Measurements from ENCODE around the gene PBXIP1.

DNA sequence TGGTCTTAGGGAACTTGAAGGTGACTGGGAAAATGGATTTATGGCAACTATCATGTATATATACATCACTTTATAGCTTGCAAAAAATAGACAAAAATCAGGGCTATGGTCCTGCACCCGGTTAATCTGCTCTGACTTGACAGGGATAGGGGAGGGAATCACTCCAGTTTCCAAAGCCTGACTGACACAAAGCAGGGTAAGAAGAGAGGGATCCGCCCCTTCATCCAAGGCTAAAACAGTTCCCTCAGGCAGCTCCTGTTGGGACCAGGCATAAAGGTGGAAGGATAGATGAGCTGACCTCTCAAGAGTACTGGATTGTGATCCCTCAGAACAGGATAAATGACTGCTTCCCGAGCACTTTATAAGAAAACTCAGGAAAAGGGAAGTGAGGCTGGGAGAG lies 1.4 kb downstream of the PBXIP1 start:
- TF ChIP-seq MAX (CRISPR knock-in tag; IDR thresholded peaks at IDR 0.05) (no peak), CTCF (IDR thresholded peaks at IDR 0.05) (no peak), USF1 (CRISPR knock-in tag; IDR thresholded peaks at IDR 0.05) (no peak), SMAD3 (CRISPR knock-in tag; IDR thresholded peaks at IDR 0.05; ENCODE audit: borderline replicate concordance) (no peak), ATF3 (CRISPR knock-in tag; conservative IDR thresholded peaks at IDR 0.05) (no peak), TP53 (CRISPR knock-in tag; IDR thresholded peaks at IDR 0.05) (no peak), ETV6 (CRISPR knock-in tag; IDR thresholded peaks at IDR 0.05) (no peak), CREB1 (CRISPR knock-in tag; IDR thresholded peaks at IDR 0.05) (no peak), SP1 (CRISPR knock-in tag; conservative IDR thresholded peaks at IDR 0.05) (no peak)
- TF ChIP-seq, protein P1, sequence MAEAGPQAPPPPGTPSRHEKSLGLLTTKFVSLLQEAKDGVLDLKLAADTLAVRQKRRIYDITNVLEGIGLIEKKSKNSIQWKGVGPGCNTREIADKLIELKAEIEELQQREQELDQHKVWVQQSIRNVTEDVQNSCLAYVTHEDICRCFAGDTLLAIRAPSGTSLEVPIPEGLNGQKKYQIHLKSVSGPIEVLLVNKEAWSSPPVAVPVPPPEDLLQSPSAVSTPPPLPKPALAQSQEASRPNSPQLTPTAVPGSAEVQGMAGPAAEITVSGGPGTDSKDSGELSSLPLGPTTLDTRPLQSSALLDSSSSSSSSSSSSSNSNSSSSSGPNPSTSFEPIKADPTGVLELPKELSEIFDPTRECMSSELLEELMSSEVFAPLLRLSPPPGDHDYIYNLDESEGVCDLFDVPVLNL (CRISPR knock-in tag; IDR thresholded peaks at IDR 0.05; ENCODE audit: borderline replicate concordance, low read depth), result no peak

Measured in WTC11 (cell line).